Measurements from ENCODE around the gene PRSS3. TPM values are rescaled to one million over a fixed set of nuclear protein-coding genes. Genes with fewer than 3 reads are reported as not detected.
"Not testable (repeated sequence)": the region's sequence is repeated elsewhere in the genome, so short reads cannot be mapped to it uniquely, and the experiment has no call there.

The PRSS3 gene
- not detected for polyA plus RNA-seq (2013, experiment 1 of 2; ENCODE audit: insufficient read length)
- 0.44 TPM for polyA plus RNA-seq (2013, experiment 2 of 2; ENCODE audit: insufficient read length)

- no peak for DNase-seq
These were observed at the start of gene PRSS3 for GRCh38 chr9:33795281-33795680. Gene PRSS3 (plus strand): TSS chr9:33795561. CDS start chr9:33795574, 13 bp downstream.

DNA sequence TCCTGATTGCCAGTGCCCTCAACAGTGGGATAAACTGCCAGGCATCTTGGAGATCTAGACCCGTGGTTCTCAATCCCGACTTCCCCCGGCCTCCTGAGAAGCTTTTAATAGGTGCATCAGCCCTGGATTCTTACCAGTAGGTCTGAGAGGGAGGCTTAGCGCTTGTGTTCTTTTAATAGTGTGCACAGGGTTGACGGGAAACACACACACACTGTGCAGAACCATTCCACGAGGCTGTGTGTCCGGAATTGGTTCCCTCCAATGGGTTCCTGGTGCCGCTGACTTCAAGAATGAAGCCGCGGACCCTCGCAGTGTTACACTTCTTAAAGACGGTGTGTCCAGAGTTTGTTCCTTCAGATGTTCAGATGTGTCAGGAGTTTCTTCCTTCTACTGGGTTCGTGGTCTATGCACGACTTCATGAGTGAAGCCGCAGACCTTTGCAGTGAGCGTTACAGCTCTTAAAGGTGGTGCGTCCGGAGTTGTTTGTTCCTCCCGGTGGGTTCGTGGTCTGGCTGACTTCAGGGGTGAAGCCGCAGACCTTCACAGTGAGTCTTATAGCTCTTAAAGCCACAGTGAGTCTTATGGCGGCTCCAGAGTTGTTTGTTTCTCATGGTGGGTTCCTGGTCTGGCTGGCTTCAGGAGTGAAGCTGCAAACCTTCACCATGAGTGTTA, 46.6 kb upstream of the PRSS3 start:
- no peak for DNase-seq

DNA sequence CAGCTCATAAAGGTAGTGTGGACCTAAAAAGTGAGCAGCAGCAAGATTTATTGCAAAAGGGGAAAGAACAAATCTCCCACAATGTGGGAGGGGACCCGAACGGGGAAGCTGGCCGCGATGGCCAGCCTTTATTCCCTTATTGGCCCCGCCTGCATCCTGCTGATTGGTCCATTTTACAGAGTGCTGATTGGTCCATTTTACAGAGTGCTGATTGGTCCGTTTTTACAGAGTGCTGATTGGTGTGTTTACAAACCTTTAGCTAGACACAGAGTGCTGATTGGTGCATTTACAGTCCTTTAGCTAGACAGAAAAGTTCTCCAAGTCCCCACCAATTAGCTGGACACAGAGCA, 46.1 kb upstream of the PRSS3 start:
- not testable (repeated sequence) for DNase-seq

- peak; percentile 18 for DNase-seq
These were observed 45.0 kb upstream of the PRSS3 start for GRCh38 chr9:33750307-33750838.

DNA sequence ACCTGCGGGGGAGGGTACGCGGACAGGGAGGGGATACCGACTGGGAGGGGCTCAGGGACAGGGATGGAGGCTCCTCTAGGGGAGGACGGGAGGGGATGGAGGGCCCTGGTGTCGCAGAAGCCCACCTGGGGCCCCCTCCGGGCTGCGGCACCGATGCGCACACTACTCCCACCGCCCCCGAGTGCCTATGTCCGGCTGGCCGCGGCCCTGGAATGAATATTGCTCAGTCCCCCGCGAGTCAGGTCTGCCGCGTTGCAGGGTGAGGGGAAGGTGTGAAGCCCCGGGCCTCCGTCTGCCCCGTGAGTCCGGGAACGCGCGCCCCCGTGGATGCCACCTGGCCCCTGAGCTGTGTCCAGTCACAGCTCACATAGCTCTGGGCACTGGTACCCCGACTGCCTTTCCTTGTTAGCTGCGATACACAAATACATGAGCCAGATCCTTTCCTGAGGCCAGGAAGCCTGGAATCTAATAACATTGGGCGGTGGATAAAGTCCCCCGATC, 44.5 kb upstream of the PRSS3 start:
- no peak for DNase-seq

DNA sequence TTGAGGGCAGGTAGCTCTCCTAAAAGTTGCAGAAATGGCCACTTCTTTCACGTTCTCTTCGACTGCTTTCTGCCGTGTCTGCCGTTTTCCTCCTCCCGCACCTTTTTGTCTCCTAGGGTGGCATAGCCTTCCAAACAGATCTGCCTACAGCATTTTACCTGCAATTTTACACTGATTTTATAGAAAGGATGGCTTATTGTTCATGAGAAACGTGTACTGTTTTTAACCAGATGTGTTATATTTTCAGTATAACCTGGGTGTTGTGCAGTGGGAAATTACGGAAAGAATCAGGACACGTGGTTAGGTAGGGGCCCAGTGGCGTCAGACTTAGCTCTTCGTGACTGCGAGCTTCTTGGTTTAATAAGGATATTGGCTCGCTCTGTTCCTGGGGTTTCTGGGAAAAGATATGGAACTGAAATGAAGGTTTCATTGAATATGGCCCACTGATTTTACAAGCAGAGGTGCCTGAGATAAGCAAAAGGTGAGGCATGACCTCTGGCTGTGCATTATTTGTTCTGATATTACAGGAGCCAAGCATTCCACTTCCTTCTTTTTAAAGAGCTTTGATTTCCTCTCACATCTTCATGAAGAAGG, 43.7 kb upstream of the PRSS3 start:
- DNase-seq: no peak

DNA sequence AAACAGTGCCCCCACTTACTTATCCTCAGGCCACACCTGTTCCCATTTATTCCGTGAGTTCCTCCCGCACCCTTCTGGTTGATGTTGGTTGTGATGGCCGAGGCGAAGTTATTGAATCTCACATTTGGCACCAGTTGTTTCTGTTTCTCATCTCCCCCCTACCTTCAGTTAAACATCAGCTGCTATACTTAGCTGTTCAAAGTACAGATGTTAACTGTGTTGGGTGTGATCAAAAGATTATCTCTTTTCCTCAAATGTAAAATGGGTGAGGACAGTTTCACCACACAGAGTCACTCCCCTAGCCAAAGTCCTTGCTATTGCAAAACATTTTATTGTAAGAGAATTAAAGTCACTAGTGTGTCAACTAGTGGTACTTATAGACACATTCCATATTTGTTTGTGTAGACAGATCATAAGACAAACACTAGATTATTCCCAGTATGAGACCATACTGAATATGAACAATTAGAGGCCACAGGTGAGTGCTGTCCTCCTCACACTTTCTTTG, 43.2 kb upstream of the PRSS3 start:
- no peak for DNase-seq

GRCh38 chr9:33752789-33753188, 42.6 kb upstream of the PRSS3 start:
- not testable (repeated sequence) for DNase-seq

DNA sequence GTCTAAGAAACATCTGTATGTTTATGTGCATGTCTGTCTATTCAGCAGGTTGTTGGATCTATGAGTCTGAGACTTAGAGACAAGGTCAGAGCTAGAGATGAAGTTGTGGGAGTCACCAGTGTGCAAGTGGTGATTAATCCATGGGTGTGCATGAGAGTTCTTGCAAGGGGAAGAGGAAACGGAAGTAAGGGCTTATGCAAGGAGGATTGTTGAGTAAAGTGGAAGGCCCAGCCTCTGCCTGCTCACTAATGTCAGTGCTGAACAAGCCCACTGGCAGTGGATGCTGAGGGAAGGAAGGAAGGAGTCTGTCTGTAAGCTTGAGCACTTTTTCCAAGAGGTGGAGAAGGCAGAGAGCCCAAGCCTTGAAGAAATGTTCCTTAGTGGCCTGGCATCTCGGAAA, 35.7 kb upstream of the PRSS3 start:
- DNase-seq: not testable (repeated sequence)

- DNase-seq: no peak
These were observed 33.0 kb upstream of the PRSS3 start for GRCh38 chr9:33762343-33762742.

GRCh38 chr9:33763709-33764108, 31.7 kb upstream of the PRSS3 start:
- not testable (repeated sequence) for DNase-seq

GRCh38 chr9:33765411-33765810, 29.9 kb upstream of the PRSS3 start:
- peak; percentile 50 for DNase-seq

- not testable (repeated sequence) for DNase-seq
These were observed 25.0 kb upstream of the PRSS3 start for GRCh38 chr9:33770156-33770880.

GRCh38 chr9:33773135-33773534, 22.2 kb upstream of the PRSS3 start:
- not testable (repeated sequence) for DNase-seq

- DNase-seq: not testable (repeated sequence)
These were observed 21.2 kb upstream of the PRSS3 start for GRCh38 chr9:33774074-33774659.

- no peak for DNase-seq
These were observed 18.8 kb upstream of the PRSS3 start for GRCh38 chr9:33776578-33776977.

DNA sequence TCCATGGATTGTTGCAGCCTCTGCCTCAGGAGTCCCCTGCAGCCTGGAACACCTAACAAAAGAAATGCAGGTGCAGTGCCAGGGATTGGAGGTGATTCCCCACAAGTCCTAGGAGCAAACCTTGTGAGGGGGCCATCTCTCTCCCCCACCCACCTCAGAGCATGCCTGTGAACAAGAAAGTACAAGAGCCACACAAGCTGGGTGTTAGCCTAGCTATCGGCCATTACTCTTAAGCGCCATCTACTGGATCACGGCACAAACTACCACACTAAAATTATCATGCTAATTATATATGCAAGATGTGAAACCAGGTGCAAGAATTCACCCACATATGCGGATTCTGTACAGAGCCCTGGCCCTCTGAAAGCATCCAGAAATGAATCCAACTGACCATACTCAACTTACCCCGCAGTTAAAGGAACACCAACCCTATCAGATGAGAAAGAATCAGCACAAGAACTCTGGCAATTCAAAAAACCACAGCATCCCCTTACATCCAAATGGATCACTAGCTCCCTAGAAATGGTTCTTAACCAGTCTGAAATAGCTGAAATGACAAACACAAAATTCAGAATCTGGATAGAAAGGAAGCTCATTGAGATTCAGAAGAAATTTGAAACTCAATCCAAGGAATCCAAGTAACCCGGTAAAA, 16.5 kb upstream of the PRSS3 start:
- peak; percentile 61 for DNase-seq

- no peak for DNase-seq
These were observed 15.1 kb upstream of the PRSS3 start for GRCh38 chr9:33780276-33780675.

- DNase-seq: no peak
These were observed 13.6 kb upstream of the PRSS3 start for GRCh38 chr9:33781736-33782135.

DNA sequence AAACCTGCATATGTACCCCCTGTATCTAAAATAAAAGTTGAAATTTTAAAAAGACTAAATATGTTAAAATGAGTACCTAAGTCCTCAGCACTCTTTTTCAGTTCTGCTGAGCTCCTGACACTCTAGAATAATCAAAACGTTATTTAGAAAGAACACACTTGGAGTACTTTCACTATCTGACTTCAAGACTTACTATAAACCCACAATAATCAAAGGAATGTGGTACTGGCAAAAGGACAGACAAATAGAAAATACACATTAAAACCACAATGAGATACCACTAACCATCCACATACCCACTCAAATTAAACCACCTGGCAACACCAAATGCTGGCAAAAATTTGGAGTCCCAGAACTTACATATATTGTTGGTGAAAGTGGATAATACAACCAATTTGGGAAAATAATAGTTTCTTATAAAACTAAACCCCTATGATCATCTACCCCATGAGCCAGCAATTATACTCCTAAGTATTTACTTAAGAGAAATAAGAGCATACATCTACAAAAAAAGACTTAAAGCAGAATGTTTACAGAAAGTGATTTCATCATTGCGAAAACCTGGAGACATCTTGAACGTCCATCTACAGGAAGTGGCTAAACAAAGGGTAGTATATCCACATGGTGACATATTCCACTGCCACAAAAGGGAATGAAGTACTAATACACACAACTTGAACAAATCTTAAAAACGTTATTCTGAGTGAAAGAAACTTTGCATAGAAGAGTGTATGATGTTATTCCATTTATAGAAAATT, 12.8 kb upstream of the PRSS3 start:
- DNase-seq: peak; percentile 64

DNA sequence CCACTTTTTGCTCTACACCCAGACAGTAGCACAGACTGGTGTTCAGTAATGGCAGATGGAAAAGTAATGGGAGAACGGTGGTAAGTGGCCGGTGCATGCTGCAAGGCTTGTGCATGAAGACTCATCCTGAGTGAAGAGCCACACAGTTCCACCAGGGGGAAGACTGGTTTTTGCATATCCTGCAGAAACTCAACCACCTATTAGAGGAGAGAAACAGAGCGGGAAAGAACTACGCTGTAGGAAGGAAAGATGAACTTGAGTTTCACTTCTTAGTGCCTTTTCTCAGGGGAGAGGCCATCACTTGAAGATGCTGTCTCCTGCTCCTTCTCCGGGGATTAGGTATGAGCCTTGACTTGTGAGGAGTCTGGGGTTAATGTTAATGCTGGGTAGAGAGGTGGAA, 9.4 kb upstream of the PRSS3 start:
- no peak for DNase-seq

All from fibroblast of skin of scalp (primary cell).